SJSA1 (cell line): Measurements from ENCODE around the gene ZNF821. TPM values are rescaled to one million over a fixed set of nuclear protein-coding genes. Genes with fewer than 3 reads are reported as not detected.
A peak's percentile ranks its signal among the peaks of the same experiment; 100 is the strongest.
"Not testable (repeated sequence)": the region's sequence is repeated elsewhere in the genome, so short reads cannot be mapped to it uniquely, and the experiment has no call there.

Experiments used
- DNase-seq, 2 experiments: peaks; one replicate each; pipeline ENCODE4 v3.0.0-alpha.2; 2015 to 2020; ENCODE audit warnings: low spot score in 2 of 2, low read depth in 1 of 2
- H3K27ac ChIP-seq: fragments of 250-450 bp; sonication (Bioruptor Pico); 2 replicates; pipeline ENCODE4 v1.5.1; 2020; ENCODE audit warnings: mild to moderate bottlenecking, moderate library complexity
- H3K27me3 ChIP-seq: fragments of 250-450 bp; sonication (Bioruptor Pico); replicated peaks from 2 replicates; pipeline ENCODE4 v1.5.1; 2020; ENCODE audit warnings: mild to moderate bottlenecking, moderate library complexity
- H3K36me3 ChIP-seq: fragments of 250-450 bp; sonication (Bioruptor Pico); 2 replicates; pipeline ENCODE4 v1.5.1; 2020; ENCODE audit warnings: mild to moderate bottlenecking
- H3K4me1 ChIP-seq: fragments of 250-450 bp; sonication (Bioruptor Pico); replicated peaks from 2 replicates; pipeline ENCODE4 v1.6.1; 2021; ENCODE audit warnings: mild to moderate bottlenecking
- H3K4me3 ChIP-seq: fragments of 250-450 bp; sonication (Bioruptor Pico); 2 replicates; pipeline ENCODE4 v1.5.1; 2020; ENCODE audit warnings: mild to moderate bottlenecking
- H3K9me3 ChIP-seq: fragments of 250-450 bp; sonication (Bioruptor Pico); replicated peaks from 2 replicates; pipeline ENCODE4 v1.5.1; 2020; ENCODE audit warnings: mild to moderate bottlenecking
- total RNA-seq: library from RNA; depleted of rRNA; stranded (reverse); fragments of >200 nt; shearing (Covaris generic); gene quantifications from 2 replicates; pipeline ENCODE4 v1.2.3, GENCODE V29; 2014

Gene ZNF821
- total RNA-seq, 1 experiment from 2014 or later, result 19.2 TPM

DNA sequence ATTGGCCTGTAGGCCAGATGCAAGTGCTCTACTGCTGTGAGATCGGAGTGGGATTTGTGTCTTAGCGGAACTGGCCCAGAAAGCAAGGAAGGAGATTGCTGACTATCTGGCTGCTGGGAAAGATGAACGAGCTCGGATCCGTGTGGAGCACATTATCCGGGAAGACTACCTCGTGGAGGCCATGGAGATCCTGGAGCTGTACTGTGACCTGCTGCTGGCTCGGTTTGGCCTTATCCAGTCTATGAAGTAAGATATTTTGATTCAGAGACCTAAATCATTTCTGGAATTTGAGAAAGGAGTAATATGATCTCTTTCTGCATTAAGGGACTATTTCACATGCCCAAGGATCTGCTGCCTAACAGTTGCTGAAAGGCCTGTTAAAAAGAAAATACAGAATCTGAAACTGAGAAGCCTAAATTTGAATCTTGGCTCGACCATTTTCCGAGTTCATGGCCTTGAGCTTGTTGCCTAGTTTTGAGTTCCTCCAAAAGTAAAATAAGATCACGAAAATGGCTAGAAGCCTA is 32.5 kb upstream of the ZNF821 start:
- Histone ChIP-seq H3K4me1 (peaks cover 14% of the 10 kb centered on the region), H3K27ac (no peak overlapping the region), H3K27me3 (no peaks in the 10 kb centered on the region), H3K9me3 (no peaks in the 10 kb centered on the region), H3K4me3 (no peak overlapping the region), H3K36me3 (peaks cover 75% of the 10 kb centered on the region)
- no peak for DNase-seq

DNA sequence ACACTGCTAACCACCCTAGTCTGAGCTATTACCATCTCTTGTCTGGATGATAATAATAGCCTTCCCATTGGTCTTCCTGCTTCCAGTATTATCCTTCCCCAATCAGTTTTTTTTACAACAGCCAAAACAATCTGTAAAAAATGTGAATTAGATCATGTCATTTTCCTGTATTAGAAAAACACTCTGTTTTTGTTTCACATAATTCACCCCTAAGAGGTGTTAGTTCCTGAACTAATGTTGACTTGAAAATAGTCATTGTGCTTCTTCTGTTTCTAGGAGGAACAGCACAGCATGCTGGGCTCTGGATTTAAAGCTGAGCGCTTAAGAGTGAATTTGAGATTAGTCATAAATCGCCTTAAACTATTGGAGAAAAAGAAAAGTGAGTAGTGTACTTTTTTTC is 31.4 kb upstream of the ZNF821 start:
- no peak overlapping the region for H3K27ac ChIP-seq

DNA sequence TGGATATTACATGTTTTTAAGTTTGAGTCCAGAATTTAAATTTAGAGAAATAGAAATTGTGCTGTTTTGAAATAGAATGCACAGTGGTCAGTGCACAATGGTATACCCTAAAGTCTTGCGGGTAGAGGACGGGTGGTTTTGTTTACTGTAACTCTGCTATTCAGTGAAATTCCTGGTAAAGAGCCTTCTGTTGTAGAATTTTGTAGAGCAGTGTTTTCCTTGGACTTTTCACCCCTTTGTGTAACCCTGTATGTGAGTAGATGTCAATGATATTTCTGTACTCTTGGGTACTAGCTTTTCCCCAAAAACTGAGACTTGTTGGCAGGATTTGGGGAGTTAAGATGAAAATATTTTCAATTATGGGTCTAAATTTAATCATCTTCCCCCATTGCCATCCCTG is 30.8 kb upstream of the ZNF821 start:
- Histone ChIP-seq H3K4me3 (no peak overlapping the region), H3K9me3 (no peaks in the 10 kb centered on the region; the same call in 1 of the 2 replicates), H3K27ac (no peak overlapping the region), H3K4me1 (peaks cover 14% of the 10 kb centered on the region), H3K36me3 (peaks cover 62% of the 10 kb centered on the region), H3K27me3 (no peaks in the 10 kb centered on the region)
- peak in 1 of 2 experiments; percentile 43 for DNase-seq

More for the DNA sequence above, 31.4 kb upstream of the ZNF821 start:
- H3K9me3 ChIP-seq, result no peaks in the 10 kb centered on the region
- H3K27me3 ChIP-seq, result no peaks in the 10 kb centered on the region
- H3K36me3 ChIP-seq, result peaks cover 64% of the 10 kb centered on the region
- no peak for DNase-seq
- no peak overlapping the region for H3K4me3 ChIP-seq
- H3K4me1 ChIP-seq, result peaks cover 14% of the 10 kb centered on the region

DNA sequence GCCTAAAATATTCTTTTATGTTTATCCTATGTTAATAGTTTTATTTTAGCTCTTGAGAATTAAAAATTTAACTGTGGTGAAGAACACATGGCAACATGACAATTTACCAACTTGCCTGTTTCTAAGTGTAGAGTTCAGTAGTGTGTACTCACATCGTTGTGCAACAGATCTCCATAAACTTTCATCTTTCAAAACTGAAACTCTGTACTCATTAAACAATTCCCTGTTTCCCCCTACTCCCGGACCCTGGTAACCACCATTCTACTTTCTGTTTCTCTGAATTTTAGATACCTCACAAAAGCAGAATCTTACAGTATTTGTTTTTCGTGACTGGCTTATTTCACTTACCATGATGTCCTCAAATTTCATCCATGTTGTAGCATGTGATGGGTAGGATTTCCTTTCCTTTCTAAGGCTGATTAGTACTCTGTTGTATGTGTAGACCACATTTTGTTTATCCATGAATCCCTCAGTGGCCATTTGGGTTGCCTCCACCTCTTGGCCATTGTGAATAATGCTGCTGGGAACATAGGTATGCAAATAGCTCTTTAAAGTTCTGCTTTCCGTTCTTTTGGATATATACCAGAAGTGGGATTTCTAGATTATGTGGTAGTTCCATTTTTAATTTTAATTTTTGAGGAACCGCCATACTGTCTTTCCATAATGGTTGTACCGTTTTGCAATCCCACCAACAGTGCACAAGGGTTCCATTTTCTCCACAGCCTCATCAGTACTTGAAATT is 28.7 kb upstream of the ZNF821 start:
- H3K27ac ChIP-seq, result no peak overlapping the region
- no peak for DNase-seq
- H3K9me3 ChIP-seq, result no peaks in the 10 kb centered on the region; the same call in 1 of the 2 replicates
- H3K4me1 ChIP-seq, result peaks cover 14% of the 10 kb centered on the region
- no peak overlapping the region for H3K4me3 ChIP-seq
- H3K27me3 ChIP-seq, result no peaks in the 10 kb centered on the region
- H3K36me3 ChIP-seq, result peaks cover 49% of the 10 kb centered on the region

DNA sequence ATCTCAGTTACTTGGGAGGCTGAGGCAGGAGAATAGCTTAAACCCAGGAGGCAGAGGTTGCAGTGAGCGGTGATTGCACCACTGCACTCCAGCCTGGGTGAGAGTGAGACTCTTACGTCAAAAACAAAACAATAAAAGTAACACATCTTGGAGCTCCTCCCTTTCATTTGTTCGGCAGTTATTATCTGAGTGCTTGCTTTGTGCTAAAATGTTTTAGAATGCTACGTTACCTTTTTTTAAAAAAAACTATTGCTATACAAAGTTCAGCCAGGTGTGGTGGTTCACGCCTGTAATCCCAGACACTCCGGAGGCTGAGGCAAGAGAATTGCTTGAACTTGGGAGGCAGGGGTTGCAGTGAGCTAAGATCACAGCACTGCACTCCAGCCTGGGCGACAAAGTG is 27.1 kb upstream of the ZNF821 start:
- Histone ChIP-seq H3K4me1 (peaks cover 14% of the 10 kb centered on the region), H3K4me3 (no peak overlapping the region), H3K27me3 (no peaks in the 10 kb centered on the region), H3K27ac (no peak overlapping the region), H3K9me3 (no peaks in the 10 kb centered on the region; the same call in 1 of the 2 replicates), H3K36me3 (peaks cover 34% of the 10 kb centered on the region)
- DNase-seq, result no peak

DNA sequence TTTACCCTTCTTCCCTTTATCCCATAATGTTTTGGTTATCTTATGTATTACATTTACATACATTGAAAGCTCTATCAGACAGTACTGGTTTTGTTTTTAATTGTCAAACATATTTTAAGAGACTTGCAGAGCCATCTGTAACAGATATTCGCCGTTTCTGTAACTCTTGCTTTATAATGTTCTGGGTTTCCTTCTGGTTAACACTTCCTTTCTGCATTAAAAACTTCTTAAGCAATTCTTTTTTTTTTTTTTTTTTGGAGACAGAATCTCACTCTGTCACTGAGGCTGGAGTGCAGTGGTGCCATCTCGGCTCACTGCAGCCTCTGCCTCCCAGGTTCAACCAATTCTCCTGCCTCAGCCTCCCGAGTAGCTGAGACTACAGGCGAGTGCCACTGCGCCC is 21.8 kb upstream of the ZNF821 start:
- not testable (repeated sequence) for H3K4me1 ChIP-seq, H3K27me3 ChIP-seq, DNase-seq, H3K4me3 ChIP-seq, H3K9me3 ChIP-seq, H3K27ac ChIP-seq
- H3K36me3 ChIP-seq, result peaks cover 26% of the 10 kb centered on the region

DNA sequence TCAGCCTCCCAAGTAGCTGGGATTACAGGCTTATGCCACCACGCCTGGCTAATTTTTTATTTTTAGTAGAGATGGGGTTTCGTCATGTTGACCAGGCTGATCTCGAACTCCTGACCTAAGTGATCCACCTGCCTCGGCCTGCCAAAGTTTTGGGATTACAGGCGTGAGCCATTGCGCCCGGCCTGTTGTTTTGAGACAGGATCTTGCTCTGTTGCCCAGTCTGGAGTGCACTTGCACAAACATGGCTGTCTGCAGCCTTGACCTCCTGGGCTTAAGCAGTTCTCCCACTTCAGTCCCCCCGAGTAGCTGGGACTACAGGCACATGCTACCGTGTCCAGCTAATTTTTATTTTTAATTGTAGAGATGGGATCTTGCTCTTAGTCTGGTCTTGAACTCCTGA is 20.3 kb upstream of the ZNF821 start:
- no peak overlapping the region for H3K4me3 ChIP-seq
- peaks cover 19% of the 10 kb centered on the region for H3K36me3 ChIP-seq
- no peak overlapping the region for H3K27ac ChIP-seq
- no peaks in the 10 kb centered on the region for H3K27me3 ChIP-seq
- H3K9me3 ChIP-seq, result no peaks in the 10 kb centered on the region
- DNase-seq, result no peak
- no peaks in the 10 kb centered on the region for H3K4me1 ChIP-seq

DNA sequence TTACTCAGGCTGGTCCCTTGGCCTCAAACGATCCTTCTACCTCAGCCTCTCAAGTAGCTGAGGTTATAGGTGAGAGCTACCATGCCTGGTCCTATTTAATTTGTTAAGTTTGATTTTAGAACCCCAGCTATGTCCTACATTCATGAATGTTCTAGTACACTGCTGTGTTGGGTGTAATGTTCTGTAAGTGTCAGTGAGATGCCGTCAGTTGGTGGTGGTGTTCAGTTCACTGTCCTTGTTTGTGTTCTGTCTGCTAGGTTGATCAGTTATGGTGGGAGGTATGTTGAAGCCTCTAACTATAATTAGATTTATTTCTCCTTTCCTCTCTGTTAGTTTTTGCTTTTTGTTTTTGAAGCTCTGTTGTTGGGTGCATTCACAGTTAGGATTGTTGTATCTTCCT is 19.6 kb upstream of the ZNF821 start:
- DNase-seq, result no peak
- H3K36me3 ChIP-seq, result peaks cover 17% of the 10 kb centered on the region; the same call in 1 of the 2 replicates
- no peak overlapping the region for H3K27ac ChIP-seq
- H3K4me3 ChIP-seq, result no peak overlapping the region
- H3K4me1 ChIP-seq, result no peaks in the 10 kb centered on the region
- no peaks in the 10 kb centered on the region for H3K9me3 ChIP-seq
- no peaks in the 10 kb centered on the region for H3K27me3 ChIP-seq

DNA sequence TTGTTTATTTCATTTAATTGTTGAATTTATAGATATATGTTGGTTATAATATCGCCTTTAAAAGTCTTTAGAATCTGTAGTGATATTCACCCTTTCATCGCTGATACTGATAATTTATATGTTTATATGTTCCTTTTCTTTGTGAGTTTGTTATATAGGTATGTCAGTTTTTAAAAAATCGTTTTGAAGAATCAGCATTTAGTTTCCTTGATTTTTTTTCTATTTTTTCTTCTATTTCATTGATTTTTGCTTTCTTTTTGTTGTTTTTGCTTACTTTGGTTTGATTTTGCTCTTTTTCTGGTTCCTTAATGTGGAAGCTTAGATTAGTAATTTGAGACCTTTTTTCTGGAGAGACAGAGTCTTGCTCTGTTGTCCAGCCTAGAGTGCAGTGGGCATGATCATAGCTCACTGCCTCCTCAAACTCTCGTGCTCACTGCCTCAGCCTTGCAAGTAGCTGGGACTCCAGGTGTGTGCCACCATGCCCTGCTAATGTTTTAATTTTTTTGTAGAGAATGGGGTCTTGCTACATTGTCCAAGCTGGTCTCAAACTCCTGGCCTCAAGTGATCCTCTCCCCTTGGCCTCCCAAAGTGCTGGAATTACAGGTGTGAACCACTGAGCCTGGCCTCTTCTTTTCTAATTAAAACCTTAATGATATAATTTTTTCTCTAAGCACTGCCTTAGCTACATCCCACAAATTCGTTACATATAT is 18.8 kb upstream of the ZNF821 start:
- H3K9me3 ChIP-seq, result no peaks in the 10 kb centered on the region
- no peak for DNase-seq
- H3K36me3 ChIP-seq, result peaks cover 19% of the 10 kb centered on the region
- H3K27me3 ChIP-seq, result no peaks in the 10 kb centered on the region
- no peaks in the 10 kb centered on the region for H3K4me1 ChIP-seq
- H3K27ac ChIP-seq, result no peak overlapping the region
- H3K4me3 ChIP-seq, result no peak overlapping the region

DNA sequence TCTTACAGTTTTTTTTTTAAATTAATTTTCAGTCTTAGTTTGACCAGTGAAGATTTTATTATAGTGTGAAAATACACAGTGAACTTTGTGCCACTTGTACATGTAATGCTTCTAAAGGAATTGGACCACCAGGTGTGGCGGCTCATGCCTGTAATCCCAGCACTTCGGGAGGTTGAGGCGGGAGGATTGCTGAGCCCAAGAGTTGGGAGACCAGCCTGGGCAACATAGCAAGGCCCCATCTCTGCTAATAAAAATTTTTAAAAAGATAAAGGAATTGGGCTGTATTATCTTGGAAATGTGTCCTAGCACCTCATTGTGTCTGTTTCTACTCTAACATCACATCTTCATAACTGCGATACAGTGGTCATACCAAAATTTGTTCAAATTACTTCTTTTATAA is 15.2 kb upstream of the ZNF821 start:
- H3K9me3 ChIP-seq, result no peaks in the 10 kb centered on the region
- peaks cover 34% of the 10 kb centered on the region for H3K36me3 ChIP-seq
- peaks cover 4% of the 10 kb centered on the region; the same call in 1 of the 2 replicates for H3K4me1 ChIP-seq
- no peak overlapping the region for H3K27ac ChIP-seq
- no peaks in the 10 kb centered on the region for H3K27me3 ChIP-seq
- H3K4me3 ChIP-seq, result no peak overlapping the region
- DNase-seq, result no peak

DNA sequence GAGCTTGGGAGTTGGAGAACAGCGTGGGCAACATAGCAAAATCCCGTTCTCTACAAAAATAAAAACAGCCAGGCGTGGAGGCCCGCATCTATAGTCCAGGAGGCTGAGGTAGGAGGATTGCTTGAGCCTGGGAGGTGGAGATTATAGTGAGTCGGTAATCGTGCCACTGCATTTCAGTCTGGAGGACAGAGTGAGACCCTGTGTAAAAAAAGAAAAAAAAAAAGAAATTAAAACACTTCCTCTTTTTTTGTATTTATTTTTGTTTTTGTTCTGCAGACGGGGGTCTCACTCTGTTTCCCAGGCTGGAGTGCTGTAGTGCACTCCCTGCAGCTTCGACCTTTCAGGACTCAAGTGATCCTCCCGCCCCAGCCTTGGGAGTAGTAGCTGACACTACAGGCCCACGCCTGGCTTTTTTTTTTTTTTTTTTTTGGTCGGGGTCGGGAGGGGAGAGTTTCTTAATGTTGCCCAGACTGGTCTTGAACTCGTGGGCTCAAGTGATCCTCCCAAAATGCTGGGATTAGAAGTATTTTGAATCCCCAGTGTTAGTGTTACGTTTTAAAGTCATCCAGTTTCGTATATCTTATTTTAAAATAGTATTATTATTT is 12.9 kb upstream of the ZNF821 start:
- no peaks in the 10 kb centered on the region for H3K27me3 ChIP-seq
- peak overlapping the region; percentile 75 for H3K4me3 ChIP-seq
- peaks cover 24% of the 10 kb centered on the region for H3K36me3 ChIP-seq
- no peaks in the 10 kb centered on the region for H3K9me3 ChIP-seq
- H3K27ac ChIP-seq, result no peak overlapping the region
- H3K4me1 ChIP-seq, result peaks cover 4% of the 10 kb centered on the region; the same call in 1 of the 2 replicates
- DNase-seq, result no peak

DNA sequence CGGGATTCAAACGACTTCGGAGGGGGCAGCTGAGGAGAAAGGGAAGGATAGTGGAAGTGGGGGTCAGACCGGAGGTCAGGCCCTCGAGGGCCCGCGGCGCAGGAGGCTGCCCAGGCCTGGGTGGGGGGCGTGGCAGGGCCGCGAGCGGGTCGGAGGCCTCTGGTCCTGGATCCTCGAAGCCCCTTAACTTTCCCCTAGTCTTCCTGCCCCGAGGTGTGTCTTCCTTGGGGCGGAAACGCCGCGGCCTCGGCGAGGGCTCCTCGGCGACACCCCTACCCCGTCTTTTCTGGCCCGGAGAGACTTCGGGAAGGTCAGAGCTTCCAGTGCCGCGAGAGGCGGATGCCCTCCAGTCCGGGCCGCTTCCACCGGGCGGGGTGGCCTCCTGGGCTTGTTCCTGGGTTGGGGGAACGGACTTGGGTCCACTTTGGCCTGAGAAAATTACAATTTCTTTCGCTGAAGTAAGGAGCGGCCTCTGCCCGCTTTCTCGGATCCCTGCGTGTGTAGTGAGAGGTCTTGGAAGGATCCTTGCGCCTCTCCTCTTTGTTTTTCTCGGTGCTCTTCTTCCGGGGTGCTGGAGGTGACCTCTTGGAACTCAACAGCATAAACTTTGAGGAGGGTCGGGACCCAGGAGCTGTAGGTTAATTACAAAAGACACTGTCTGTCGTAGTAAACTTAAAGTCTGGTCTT is 11.8 kb upstream of the ZNF821 start:
- Histone ChIP-seq H3K4me1 (peaks cover 4% of the 10 kb centered on the region; the same call in 1 of the 2 replicates), H3K9me3 (no peaks in the 10 kb centered on the region), H3K4me3 (peak overlapping the region; percentile 75), H3K27me3 (no peaks in the 10 kb centered on the region), H3K27ac (peak overlapping the region; percentile 67), H3K36me3 (peaks cover 20% of the 10 kb centered on the region)
- peak in 1 of 2 experiments; percentile 44 for DNase-seq

DNA sequence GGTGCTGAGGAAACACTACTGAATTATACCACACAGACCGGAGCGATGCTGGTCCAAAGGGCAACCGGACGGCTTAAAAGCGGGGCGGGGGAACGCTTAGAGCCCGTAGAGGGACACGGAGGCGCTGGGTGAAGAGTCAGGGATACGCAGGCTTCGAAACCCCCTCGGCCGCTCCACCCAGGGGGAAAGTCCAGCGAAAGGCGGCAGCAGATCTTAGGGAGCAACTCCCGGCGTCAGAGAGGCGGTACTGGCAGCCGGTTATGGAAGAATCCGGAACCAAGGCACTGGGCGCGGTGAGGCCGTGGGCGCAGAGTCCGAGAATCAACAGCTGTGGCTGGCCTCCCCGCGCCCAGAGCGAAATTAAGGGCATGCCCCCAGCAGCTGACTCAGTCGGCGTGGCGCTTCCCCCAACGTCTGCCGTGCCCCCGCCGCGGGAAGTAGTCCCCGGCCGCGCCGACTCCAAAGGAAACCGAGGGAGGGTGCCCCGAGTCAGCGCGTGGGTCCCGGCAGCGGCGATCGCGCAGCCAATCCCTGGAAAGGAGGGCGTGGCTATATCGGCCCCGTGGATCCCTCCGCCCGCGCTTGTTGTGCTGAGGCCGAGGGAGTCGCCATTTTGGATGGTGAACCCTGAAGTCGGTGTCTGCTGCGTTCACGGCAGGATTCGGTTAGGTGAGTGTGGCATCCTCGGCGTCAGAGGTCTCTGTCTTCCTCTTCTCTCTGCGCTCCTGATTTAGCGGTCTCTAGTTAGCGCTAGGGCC is 11.1 kb upstream of the ZNF821 start, which contains the start of gene IST1:
IST1 (plus strand) TSS at position 611 of the 758 bp plus-strand sequence. CDS start 20,110 bp downstream, outside the sequence.
- peak; percentile 98 to 99 for DNase-seq
- H3K4me3 ChIP-seq, result peak within 1 kb of the TSS; percentile 75
- peak within 1 kb of the TSS; percentile 67 for H3K27ac ChIP-seq

More for the DNA sequence above, 11.1 kb upstream of the ZNF821 start, which contains the start of gene IST1:
- no peaks in the 10 kb centered on the region for H3K9me3 ChIP-seq
- H3K36me3 ChIP-seq, result peaks cover 17% of the 10 kb centered on the region
- H3K27me3 ChIP-seq, result no peaks in the 10 kb centered on the region
- peaks cover 4% of the 10 kb centered on the region; the same call in 1 of the 2 replicates for H3K4me1 ChIP-seq
